Adrenal gland (tissue), 5 donors: Measurements from ENCODE around the gene CIPC.

Experiments used
- POLR2A ChIP-seq, 2 donors: fragments of 450-650 bp; IDR thresholded peaks; one replicate each; pipeline ENCODE4 v1.6.1; 2017; ENCODE audit warnings: antibody characterized with exemption in 2 of 2, mild to moderate bottlenecking in 2 of 2, moderate library complexity in 1 of 2
- TF ChIP-seq, protein P1 (sequence below), 6 experiments: fragments of 450-650 bp in 4 of 6; fragments of 200-600 bp in 2 of 6; sonication (generic) in 1 of 6; IDR thresholded peaks; 1 replicate in 5 of 6; 2 replicates in 1 of 6; pipeline versions ENCODE4 v1.5.1 to v1.8.0; 2016 to 2021; ENCODE audit warnings: antibody characterized with exemption in 6 of 6, mild to moderate bottlenecking in 2 of 6, moderate library complexity in 1 of 6
- donor health status: DM: no; HTN: no; CAD: no.

GRCh38 chr14:77076113-77076631, 21.9 kb upstream of the CIPC start:
- TF ChIP-seq, protein P1, sequence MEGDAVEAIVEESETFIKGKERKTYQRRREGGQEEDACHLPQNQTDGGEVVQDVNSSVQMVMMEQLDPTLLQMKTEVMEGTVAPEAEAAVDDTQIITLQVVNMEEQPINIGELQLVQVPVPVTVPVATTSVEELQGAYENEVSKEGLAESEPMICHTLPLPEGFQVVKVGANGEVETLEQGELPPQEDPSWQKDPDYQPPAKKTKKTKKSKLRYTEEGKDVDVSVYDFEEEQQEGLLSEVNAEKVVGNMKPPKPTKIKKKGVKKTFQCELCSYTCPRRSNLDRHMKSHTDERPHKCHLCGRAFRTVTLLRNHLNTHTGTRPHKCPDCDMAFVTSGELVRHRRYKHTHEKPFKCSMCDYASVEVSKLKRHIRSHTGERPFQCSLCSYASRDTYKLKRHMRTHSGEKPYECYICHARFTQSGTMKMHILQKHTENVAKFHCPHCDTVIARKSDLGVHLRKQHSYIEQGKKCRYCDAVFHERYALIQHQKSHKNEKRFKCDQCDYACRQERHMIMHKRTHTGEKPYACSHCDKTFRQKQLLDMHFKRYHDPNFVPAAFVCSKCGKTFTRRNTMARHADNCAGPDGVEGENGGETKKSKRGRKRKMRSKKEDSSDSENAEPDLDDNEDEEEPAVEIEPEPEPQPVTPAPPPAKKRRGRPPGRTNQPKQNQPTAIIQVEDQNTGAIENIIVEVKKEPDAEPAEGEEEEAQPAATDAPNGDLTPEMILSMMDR (IDR thresholded peaks at IDR 0.05) = no peak
- TF ChIP-seq POLR2A (IDR thresholded peaks at IDR 0.05) = peak; percentile 39 to 43
